ENCODE results near the gene OLFML2A.

The OLFML2A gene

GRCh38 chr9:124855944-124856765 lies 79.2 kb downstream of the OLFML2A start:
- no peak for FAIRE-seq

GRCh38 chr9:124857533-124858162 lies 80.7 kb downstream of the OLFML2A start:
- FAIRE-seq, result no peak

- no peak for FAIRE-seq
Measured at GRCh38 chr9:124858330-124859046, 81.6 kb downstream of the OLFML2A start.

- no peak for FAIRE-seq
Measured at GRCh38 chr9:124859803-124860581, 83.1 kb downstream of the OLFML2A start.

GRCh38 chr9:124860582-124861341 lies 83.8 kb downstream of the OLFML2A start:
- FAIRE-seq, result no peak

GRCh38 chr9:124861342-124862229 lies 84.7 kb downstream of the OLFML2A start, which contains the start of the genes ARPC5L and RPL35:
Gene ARPC5L (plus strand): TSS chr9:124862130. CDS start chr9:124869291, 7,161 bp downstream.
Gene RPL35 (minus strand): TSS chr9:124861957. CDS start chr9:124861912, 45 bp downstream.
- no peak for FAIRE-seq

- FAIRE-seq, result no peak
Measured at GRCh38 chr9:124863371-124863871, 86.5 kb downstream of the OLFML2A start.
